GM12864 (cell line): ENCODE measurements around the gene ATP10B.

ENCODE experiments used
- DNase-seq: peaks from one replicate; pipeline ENCODE4 v3.0.0-alpha.2; 2011; ENCODE audit warnings: low read depth
- H3K4me3 ChIP-seq: 2 replicates; pipeline ENCODE4 v1.5.1; 2011; ENCODE audit warnings: mild to moderate bottlenecking, low read depth, low read length, control low read depth
- CTCF ChIP-seq: IDR thresholded peaks from 2 replicates; pipeline ENCODE4 v1.5.1; 2011; ENCODE audit warnings: low read depth, mild to moderate bottlenecking, moderate library complexity, low read length, control low read depth, inconsistent platforms; ENCODE audit errors: missing control alignments

The ATP10B gene

GRCh38 chr5:160672521-160672920 is 179.5 kb downstream of the ATP10B start:
- DNase-seq = no peak
- H3K4me3 ChIP-seq = no peak overlapping the region
- no peak for TF ChIP-seq CTCF

- TF ChIP-seq CTCF = no peak
- DNase-seq = no peak
- no peak overlapping the region for H3K4me3 ChIP-seq
Observed at GRCh38 chr5:160668356-160668755, 183.7 kb downstream of the ATP10B start.

- no peak for TF ChIP-seq CTCF
- DNase-seq = no peak
- no peak overlapping the region for H3K4me3 ChIP-seq
Observed at GRCh38 chr5:160667160-160667559, 184.9 kb downstream of the ATP10B start.

GRCh38 chr5:160665460-160665859 is 186.6 kb downstream of the ATP10B start:
- no peak overlapping the region for H3K4me3 ChIP-seq
- no peak for DNase-seq
- TF ChIP-seq CTCF = no peak

GRCh38 chr5:160660132-160660531 is 191.9 kb downstream of the ATP10B start:
- no peak for DNase-seq
- no peak for TF ChIP-seq CTCF

GRCh38 chr5:160657622-160658458 is 194.2 kb downstream of the ATP10B start:
- no peak for TF ChIP-seq CTCF
- no peak overlapping the region for H3K4me3 ChIP-seq
- DNase-seq = no peak

More at GRCh38 chr5:160660132-160660531, 191.9 kb downstream of the ATP10B start:
- no peak overlapping the region for H3K4me3 ChIP-seq

- DNase-seq = no peak
- no peak for TF ChIP-seq CTCF
- H3K4me3 ChIP-seq = no peak overlapping the region
Observed at GRCh38 chr5:160657068-160657507, 194.9 kb downstream of the ATP10B start.
